ENCODE measurements around the gene MIS18A.
"Not testable (repeated sequence)": the region's sequence is repeated elsewhere in the genome, so short reads cannot be mapped to it uniquely, and the experiment has no call there.

MIS18A gene

GRCh38 chr21:32304998-32305397 lies 26.1 kb upstream of the MIS18A start:
- DNase-seq (ENCODE audit: low read depth) = no peak

- no peak for DNase-seq (ENCODE audit: low read depth)
These were observed 24.5 kb upstream of the MIS18A start for GRCh38 chr21:32303385-32303784.

DNA sequence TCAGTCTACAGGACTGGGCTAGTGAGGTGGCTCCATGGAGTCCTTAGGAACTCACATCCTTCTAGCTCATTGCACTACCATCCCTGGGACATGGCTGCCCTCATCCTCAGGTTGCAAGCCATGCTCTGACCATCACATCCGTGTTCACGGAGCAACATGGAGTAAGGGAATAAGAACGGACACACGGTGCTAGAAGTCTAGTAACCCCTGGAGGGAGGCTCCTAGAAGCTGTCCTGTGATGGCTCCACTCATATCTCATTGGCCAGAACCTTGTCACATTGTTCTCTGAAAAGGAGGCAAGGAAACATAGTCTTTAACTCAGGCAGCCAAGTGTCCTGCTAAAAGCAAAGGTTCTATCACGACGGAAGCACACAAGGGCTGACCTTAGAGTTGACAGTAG lies 23.7 kb upstream of the MIS18A start:
- DNase-seq (ENCODE audit: low read depth) = no peak

- no peak for DNase-seq (ENCODE audit: low read depth)
These were observed 22.7 kb upstream of the MIS18A start for GRCh38 chr21:32301596-32301995.

GRCh38 chr21:32300117-32300681 lies 21.4 kb upstream of the MIS18A start:
- DNase-seq (ENCODE audit: low read depth) = no peak

- no peak for DNase-seq (ENCODE audit: low read depth)
These were observed 20.8 kb upstream of the MIS18A start for GRCh38 chr21:32299695-32300094.

GRCh38 chr21:32298658-32299081 lies 19.8 kb upstream of the MIS18A start, which contains the start of gene MRAP:
Gene MRAP (plus strand): TSS chr21:32298855. CDS start chr21:32298972, 117 bp downstream.
- no peak for DNase-seq (ENCODE audit: low read depth)

GRCh38 chr21:32298148-32298559 lies 19.3 kb upstream of the MIS18A start:
- DNase-seq (ENCODE audit: low read depth) = peak; percentile 67

DNA sequence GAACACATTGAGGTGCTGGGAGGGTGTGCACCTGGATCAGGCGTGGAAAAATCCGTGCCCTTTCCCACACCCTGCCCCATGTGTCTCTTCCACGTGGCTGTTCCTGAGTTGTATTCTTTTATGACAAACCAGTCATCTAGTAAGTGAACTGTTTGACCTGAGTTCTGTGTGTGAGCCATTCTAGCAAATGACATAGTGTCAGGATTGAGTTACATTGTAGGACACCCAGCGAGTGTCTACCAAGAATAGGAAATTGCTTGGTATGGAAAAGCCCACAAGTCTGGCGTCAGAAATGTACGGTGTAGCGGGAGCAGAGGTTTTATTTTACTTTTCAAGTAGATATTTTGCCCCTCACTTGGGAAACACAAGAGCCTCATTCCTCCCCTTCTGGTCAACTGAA lies 18.6 kb upstream of the MIS18A start:
- no peak for DNase-seq (ENCODE audit: low read depth)

DNA sequence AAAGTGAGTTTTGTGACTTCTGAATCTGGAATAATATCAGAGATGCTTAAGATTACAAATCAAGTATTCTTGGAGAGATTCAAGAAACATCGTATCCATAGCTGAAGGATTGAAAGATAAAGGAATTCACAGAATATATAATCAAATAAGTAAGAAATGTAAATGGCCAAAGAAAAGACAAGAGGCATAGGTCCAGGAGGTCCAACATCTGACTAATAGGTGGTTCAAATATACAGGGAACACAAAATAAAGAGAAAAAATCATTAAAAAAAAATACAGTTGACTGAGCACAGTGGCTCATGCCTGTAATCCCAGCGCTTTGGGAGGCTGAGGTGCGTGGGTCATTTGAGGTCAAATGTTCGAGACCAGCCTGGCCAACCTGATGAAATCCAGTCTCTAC lies 6.6 kb upstream of the MIS18A start:
- no peak for DNase-seq (ENCODE audit: low read depth)

- DNase-seq (ENCODE audit: low read depth) = no peak
These were observed 4.1 kb upstream of the MIS18A start for GRCh38 chr21:32282992-32283391.

DNA sequence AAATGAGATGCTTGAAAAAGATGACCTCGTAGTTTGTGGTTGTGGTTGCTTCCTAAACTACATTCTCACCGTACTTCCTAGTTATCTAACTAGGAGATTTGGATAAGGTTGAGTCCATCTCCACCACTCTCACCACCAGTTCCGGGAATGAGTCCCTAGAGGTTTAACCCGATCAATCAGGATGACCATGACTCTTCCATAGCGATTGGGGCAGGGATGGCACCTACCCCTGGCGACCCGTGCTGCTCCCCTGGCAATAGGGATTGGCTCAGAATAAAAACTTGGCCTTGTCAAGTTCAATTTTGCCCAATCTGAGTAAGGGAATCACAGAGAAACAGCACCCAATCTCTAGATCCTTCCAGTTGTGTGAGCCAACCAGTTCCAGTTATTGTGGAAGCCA lies 2.7 kb upstream of the MIS18A start:
- no peak for DNase-seq (ENCODE audit: low read depth)

DNA sequence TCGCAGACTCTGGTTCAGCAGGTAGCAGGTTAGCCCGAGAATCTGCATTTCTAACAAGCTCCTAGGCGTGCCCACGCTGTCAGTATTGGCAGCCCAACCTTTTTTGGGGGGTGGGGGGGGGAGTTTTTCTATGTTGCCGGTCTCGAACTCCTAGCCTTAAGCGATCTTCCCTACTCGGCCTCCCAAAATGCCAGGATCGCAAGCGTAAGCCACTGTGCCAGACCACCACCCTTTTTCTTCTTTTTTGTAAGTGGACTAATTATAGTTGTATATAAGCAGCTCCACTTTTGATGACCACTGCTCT lies 480 bp upstream of the MIS18A start:
- DNase-seq (ENCODE audit: low read depth) = no peak

- DNase-seq (ENCODE audit: low read depth) = peak; percentile 11
These were observed 746 bp downstream of the MIS18A start for GRCh38 chr21:32278103-32278502.

- no peak for DNase-seq (ENCODE audit: low read depth)
These were observed 2.2 kb downstream of the MIS18A start for GRCh38 chr21:32276671-32277070.

- no peak for DNase-seq (ENCODE audit: low read depth)
These were observed 8.1 kb downstream of the MIS18A start for GRCh38 chr21:32270748-32271147.

- not testable (repeated sequence) for DNase-seq (ENCODE audit: low read depth)
These were observed 13.5 kb downstream of the MIS18A start for GRCh38 chr21:32265321-32265720.

GRCh38 chr21:32261929-32262328 lies 16.9 kb downstream of the MIS18A start:
- no peak for DNase-seq (ENCODE audit: low read depth)

- DNase-seq (ENCODE audit: low read depth) = no peak
These were observed 18.7 kb downstream of the MIS18A start for GRCh38 chr21:32260130-32260529.

GRCh38 chr21:32258786-32259048 lies 20.1 kb downstream of the MIS18A start:
- not testable (repeated sequence) for DNase-seq (ENCODE audit: low read depth)

- DNase-seq (ENCODE audit: low read depth) = peak; percentile 84
These were observed 20.7 kb downstream of the MIS18A start for GRCh38 chr21:32257962-32258785.

- peak; percentile 81 for DNase-seq (ENCODE audit: low read depth)
These were observed 21.8 kb downstream of the MIS18A start for GRCh38 chr21:32256873-32257620.

GRCh38 chr21:32256251-32256650 lies 22.6 kb downstream of the MIS18A start:
- no peak for DNase-seq (ENCODE audit: low read depth)

Data from iris pigment epithelial cell (primary cell).